ENCODE measurements around the gene GBX1. TPM values are rescaled to one million over a fixed set of nuclear protein-coding genes. Genes with fewer than 3 reads are reported as not detected.

The GBX1 gene
- total RNA-seq, 1 donor from 2014 or later: not detected

- no peak for DNase-seq (ENCODE audit: low spot score)
Measured at GRCh38 chr7:151128144-151128543, 39.4 kb downstream of the GBX1 start.

GRCh38 chr7:151126491-151127137 is 40.9 kb downstream of the GBX1 start:
- no peak for DNase-seq (ENCODE audit: low spot score)

- DNase-seq (ENCODE audit: low spot score): no peak
Measured at GRCh38 chr7:151125846-151126481, 41.5 kb downstream of the GBX1 start.

GRCh38 chr7:151125470-151125845 is 42.0 kb downstream of the GBX1 start:
- DNase-seq (ENCODE audit: low spot score): no peak

GRCh38 chr7:151124899-151125399 is 42.5 kb downstream of the GBX1 start:
- DNase-seq (ENCODE audit: low spot score): no peak

- no peak for DNase-seq (ENCODE audit: low spot score)
Measured at GRCh38 chr7:151124481-151124880, 43.0 kb downstream of the GBX1 start.

- DNase-seq (ENCODE audit: low spot score): peak; percentile 88
Measured at GRCh38 chr7:151123822-151124464, 43.6 kb downstream of the GBX1 start.

- no peak for DNase-seq (ENCODE audit: low spot score)
Measured at GRCh38 chr7:151123158-151123821, 44.2 kb downstream of the GBX1 start.

- no peak for DNase-seq (ENCODE audit: low spot score)
Measured at GRCh38 chr7:151122796-151123157, 44.7 kb downstream of the GBX1 start.

- DNase-seq (ENCODE audit: low spot score): no peak
Measured at GRCh38 chr7:151122276-151122675, 45.2 kb downstream of the GBX1 start.

- DNase-seq (ENCODE audit: low spot score): no peak
Measured at GRCh38 chr7:151121380-151122170, 45.9 kb downstream of the GBX1 start.

GRCh38 chr7:151120896-151121295 is 46.6 kb downstream of the GBX1 start:
- DNase-seq (ENCODE audit: low spot score): no peak

GRCh38 chr7:151119902-151120301 is 47.6 kb downstream of the GBX1 start:
- no peak for DNase-seq (ENCODE audit: low spot score)

GRCh38 chr7:151119055-151119415 is 48.5 kb downstream of the GBX1 start:
- no peak for DNase-seq (ENCODE audit: low spot score)

- DNase-seq (ENCODE audit: low spot score): no peak
Measured at GRCh38 chr7:151118108-151119054, 49.1 kb downstream of the GBX1 start.

- peak; percentile 71 for DNase-seq (ENCODE audit: low spot score)
Measured at GRCh38 chr7:151117565-151117964, 49.9 kb downstream of the GBX1 start.

- DNase-seq (ENCODE audit: low spot score): no peak
Measured at GRCh38 chr7:151116603-151117440, 50.7 kb downstream of the GBX1 start.

GRCh38 chr7:151115836-151116418 is 51.6 kb downstream of the GBX1 start:
- peak; percentile 92 for DNase-seq (ENCODE audit: low spot score)

- DNase-seq (ENCODE audit: low spot score): no peak
Measured at GRCh38 chr7:151115121-151115835, 52.2 kb downstream of the GBX1 start.

All from ureter (tissue), 1 donor.